IPS DF 6.9 (cell line): Measurements from ENCODE around the gene FYN.

Experiments
- DNase-seq: peaks from one replicate; pipeline ENCODE4 v3.0.0-alpha.2; 2013; ENCODE audit warnings: low read depth, low spot score
- H3K27ac ChIP-seq: one replicate; pipeline ENCODE4 v1.5.1; 2013; ENCODE audit warnings: low read length, control low read depth
- H3K27me3 ChIP-seq: 2 replicates; pipeline ENCODE4 v1.6.1; 2013; ENCODE audit warnings: mild to moderate bottlenecking, low read length; ENCODE audit not compliant: control insufficient read depth, insufficient read depth
- H3K36me3 ChIP-seq: 2 replicates; pipeline ENCODE4 v1.6.1; 2013; ENCODE audit warnings: low read length; ENCODE audit not compliant: control insufficient read depth, insufficient read depth
- H3K4me1 ChIP-seq: 2 replicates; pipeline ENCODE4 v1.6.1; 2013; ENCODE audit warnings: low read length; ENCODE audit not compliant: control insufficient read depth, insufficient read depth
- H3K4me3 ChIP-seq: 2 replicates; pipeline ENCODE4 v1.5.1; 2013; ENCODE audit warnings: mild to moderate bottlenecking, low read length
- H3K9me3 ChIP-seq: 2 replicates; pipeline ENCODE4 v1.6.1; 2013; ENCODE audit warnings: low read length, inconsistent platforms; ENCODE audit not compliant: control insufficient read depth, insufficient read depth
- WGBS: extraction: QIAGEN DNeasy Blood & Tissue Kit; methylation state at CpG from one replicate; pipeline ENCODE4 v1.1.7; 2013; ENCODE audit warnings: mixed read lengths, missing lambda C conversion rate; ENCODE audit not compliant: insufficient read length, insufficient coverage; 5-methylcytosine and 5-hydroxymethylcytosine counted together

FYN gene

DNA sequence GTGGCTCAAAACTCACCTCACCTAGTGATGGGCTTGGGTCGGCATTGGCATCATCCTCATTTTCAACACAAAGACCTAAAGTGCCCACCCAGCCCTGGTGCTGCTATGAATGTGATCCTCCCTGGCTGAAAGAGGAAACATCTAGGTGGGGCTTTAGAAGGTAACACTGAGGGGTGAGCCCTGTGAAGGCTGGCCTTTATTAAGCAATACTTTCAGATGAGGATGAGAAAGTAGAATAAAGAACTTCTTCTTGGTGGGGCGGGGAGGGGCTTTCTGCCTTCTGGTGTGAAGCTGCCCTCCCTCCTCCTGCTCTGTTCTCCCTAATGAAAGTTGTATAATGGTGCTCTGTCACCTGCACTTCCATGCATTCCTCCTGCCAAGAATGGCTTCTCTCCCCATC lies 134.6 kb downstream of the FYN start:
- Histone ChIP-seq H3K4me1 (no peaks in the 10 kb centered on the region), H3K27ac (no peak overlapping the region), H3K36me3 (no peaks in the 10 kb centered on the region), H3K27me3 (no peaks in the 10 kb centered on the region), H3K4me3 (no peak overlapping the region), H3K9me3 (no peaks in the 10 kb centered on the region)
- DNase-seq, result no peak
- WGBS, result no CpG with 5 or more reads among the region's 2 CpGs

DNA sequence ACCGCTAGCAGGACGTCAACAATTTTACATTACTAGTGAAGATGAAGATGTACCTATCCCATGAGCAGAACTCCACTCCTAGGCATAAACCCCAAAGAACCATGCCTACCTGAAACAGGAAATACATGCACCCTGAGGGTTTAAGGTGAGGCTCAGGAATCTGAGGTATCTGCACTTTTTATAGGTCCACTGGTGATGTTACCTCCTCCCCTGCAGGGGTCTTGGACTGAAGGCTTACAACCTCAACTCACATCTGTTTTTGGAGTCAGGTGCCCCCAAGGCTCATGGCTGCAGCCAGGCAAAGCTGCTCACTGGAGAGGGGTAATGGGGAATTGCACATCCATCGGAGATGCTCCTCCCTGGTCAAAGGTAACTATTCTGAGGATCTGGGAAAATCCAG lies 135.1 kb downstream of the FYN start:
- no peaks in the 10 kb centered on the region for H3K9me3 ChIP-seq
- no CpG with 5 or more reads among the region's 3 CpGs for WGBS
- H3K27ac ChIP-seq, result no peak overlapping the region
- DNase-seq, result no peak
- no peaks in the 10 kb centered on the region for H3K4me1 ChIP-seq
- H3K27me3 ChIP-seq, result no peaks in the 10 kb centered on the region
- H3K36me3 ChIP-seq, result no peaks in the 10 kb centered on the region
- no peak overlapping the region for H3K4me3 ChIP-seq

DNA sequence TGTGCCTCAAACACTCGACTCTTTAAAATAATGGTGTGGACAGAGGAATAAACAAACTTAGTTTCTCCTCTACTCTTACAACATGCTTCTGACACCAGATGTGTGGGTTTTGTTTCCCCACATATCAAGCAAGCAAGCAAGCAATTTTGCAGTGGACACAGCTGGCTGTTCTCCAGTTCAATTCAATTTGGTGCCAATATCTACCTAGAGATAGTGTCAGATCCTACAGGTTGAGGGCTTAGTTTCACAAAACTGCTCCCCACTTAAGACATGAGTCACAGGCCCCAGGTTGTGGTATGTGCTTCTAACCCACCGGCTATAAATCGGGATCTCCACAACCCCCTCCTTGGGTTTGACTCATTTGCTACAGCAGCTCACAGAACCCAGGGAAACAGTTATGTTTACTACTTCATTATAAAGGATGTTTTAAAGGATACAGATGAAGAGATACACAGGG lies 136.2 kb downstream of the FYN start:
- WGBS, result no CpG with 5 or more reads among the region's 3 CpGs
- Histone ChIP-seq H3K27ac (no peak overlapping the region), H3K36me3 (no peaks in the 10 kb centered on the region), H3K9me3 (peaks cover 2% of the 10 kb centered on the region), H3K4me3 (no peak overlapping the region), H3K27me3 (no peaks in the 10 kb centered on the region), H3K4me1 (no peaks in the 10 kb centered on the region)
- DNase-seq, result no peak

DNA sequence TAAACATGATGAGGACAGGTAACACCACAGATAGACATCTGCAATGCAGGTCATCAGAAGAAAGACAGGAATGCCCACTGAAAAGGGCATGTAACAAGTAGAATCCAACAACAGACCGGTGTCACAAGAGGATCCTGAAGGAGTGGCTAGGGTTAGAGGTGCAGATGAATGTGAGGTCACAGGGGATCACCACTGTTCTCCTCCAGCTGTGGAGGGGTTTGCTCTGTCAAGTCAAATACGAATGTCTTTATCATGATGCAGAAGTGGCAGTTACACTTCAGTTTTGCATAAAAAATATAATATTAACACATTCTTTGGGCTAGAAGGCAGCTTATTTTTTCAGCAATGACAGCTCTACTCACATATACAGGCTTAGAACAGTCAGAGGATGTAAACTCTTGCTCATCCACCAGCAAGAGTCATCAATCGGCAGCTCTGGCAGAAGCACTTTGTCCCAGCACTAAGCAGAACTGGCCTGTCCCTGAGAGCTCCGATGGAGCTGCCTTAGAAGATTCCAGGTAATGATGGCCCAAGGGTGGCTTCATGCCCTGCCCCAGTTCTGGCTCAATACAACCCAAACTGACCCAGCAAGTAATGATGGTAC lies 137.1 kb downstream of the FYN start:
- H3K9me3 ChIP-seq, result peaks cover 2% of the 10 kb centered on the region
- H3K4me3 ChIP-seq, result no peak overlapping the region
- H3K27me3 ChIP-seq, result no peaks in the 10 kb centered on the region
- no peak for DNase-seq
- H3K27ac ChIP-seq, result no peak overlapping the region
- peaks cover 5% of the 10 kb centered on the region; the same call in 1 of the 2 replicates for H3K4me1 ChIP-seq
- no CpG with 5 or more reads among the region's 4 CpGs for WGBS
- H3K36me3 ChIP-seq, result no peaks in the 10 kb centered on the region

DNA sequence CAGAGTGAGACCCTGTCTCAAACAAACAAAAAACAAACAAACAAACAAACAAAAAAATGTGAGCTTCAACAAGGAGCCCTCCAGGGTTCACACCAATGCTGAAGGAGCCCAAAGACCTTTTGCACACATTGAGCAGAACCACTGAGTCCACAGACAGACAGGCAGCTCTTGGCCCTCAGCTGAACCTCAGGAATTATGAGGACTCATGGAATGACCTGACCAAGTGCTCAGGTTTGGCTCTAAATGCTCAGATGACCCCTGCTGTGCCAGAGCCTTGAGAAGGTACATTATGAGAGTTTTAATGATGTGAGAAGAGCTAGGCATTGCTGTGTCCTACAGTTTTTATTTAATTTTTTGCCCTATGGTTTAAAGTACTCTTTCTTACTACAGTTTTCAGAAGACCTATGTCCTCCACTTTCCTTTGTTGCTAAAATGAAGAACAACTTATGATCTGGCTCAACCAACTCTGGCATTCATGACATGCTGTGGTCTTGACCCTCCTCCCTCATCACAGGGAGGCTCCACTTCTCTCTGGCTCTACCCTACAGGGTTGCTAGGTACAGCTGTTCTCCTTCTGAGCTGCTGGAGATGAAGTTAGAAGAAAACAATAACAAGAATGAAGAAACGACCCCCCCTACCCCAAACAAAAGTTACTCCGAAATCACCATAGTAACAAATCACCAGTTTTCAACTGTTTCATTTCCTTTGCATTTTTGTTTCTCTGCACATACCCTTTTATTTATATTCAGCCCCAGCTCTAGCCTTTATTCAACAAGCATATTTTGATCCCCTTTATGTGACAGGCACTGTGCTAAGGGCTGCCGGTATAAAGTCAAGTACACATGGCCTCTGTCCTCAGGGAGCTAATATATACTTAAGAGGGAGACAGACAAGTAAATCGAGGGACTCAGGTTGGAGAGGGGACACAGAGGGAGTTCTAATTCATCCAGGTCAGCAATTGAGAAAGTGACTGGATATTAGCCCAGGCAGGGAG lies 138.9 kb downstream of the FYN start:
- Histone ChIP-seq H3K4me1 (peaks cover 5% of the 10 kb centered on the region; the same call in 1 of the 2 replicates), H3K36me3 (no peaks in the 10 kb centered on the region), H3K4me3 (no peak overlapping the region), H3K27ac (no peak overlapping the region), H3K9me3 (peaks cover 2% of the 10 kb centered on the region), H3K27me3 (no peaks in the 10 kb centered on the region)
- WGBS, result no CpG with 5 or more reads among the region's 4 CpGs
- no peak for DNase-seq

DNA sequence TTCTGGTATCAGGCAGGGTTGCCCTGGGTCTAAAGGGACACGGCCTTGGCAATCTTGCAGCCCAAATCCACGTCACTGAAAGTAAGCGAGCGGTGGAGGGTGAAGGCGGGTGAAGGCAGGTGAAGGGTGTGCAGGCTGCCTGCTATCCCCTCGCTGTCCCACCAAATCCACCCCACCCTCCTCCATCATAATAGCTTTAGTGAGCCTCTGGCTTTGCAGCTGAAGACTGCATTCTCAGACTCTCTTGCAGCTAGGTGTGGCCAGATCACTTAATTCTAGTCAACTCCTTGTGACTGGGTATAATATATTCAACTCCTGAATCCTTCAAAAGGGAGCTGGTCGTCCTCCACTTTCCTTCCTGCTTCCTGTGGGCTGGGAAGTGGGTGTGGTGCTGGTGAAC lies 140.9 kb downstream of the FYN start:
- WGBS, result no CpG with 5 or more reads among the region's 7 CpGs
- H3K36me3 ChIP-seq, result no peaks in the 10 kb centered on the region
- no peak overlapping the region for H3K4me3 ChIP-seq
- H3K27me3 ChIP-seq, result no peaks in the 10 kb centered on the region
- peaks cover 5% of the 10 kb centered on the region; the same call in 1 of the 2 replicates for H3K4me1 ChIP-seq
- H3K9me3 ChIP-seq, result peaks cover 2% of the 10 kb centered on the region
- no peak overlapping the region for H3K27ac ChIP-seq
- no peak for DNase-seq

DNA sequence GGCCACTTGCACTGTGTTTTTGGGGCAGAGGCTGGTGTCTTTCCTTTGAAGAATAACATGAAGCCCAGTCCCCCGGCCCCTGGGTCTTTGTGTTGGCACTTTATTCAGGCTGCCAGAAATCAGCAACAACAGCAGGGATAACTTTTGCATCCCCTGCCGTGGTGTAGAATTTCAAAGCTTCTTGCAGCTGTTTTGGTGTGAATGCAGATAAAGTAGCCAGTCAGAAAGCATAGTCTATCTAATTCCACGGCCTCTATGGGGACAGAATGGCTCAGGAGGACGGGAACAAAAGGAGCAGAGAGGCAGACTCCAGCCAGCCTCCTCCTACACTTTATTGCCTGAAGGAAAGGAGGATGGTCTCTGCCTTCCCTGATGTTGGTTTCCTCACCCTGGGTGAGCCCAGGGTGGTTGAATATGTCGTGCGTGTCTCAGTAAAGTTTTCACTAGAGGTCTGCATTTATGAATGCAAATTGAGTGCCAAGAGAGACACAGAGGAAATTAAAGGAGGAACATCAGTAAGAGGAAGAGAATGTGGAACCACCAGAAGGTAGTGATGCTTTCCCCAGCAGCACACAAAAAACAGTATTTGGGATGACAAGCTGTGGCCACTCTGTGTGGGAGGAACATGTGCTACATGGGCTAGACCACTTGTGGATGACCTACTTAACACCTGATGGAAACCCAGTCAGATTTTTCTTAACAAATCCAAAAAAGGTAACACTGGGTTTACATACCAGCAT lies 141.6 kb downstream of the FYN start:
- Histone ChIP-seq H3K4me3 (no peak overlapping the region), H3K36me3 (no peaks in the 10 kb centered on the region), H3K4me1 (peaks cover 5% of the 10 kb centered on the region; the same call in 1 of the 2 replicates), H3K27me3 (no peaks in the 10 kb centered on the region), H3K9me3 (peaks cover 2% of the 10 kb centered on the region), H3K27ac (no peak overlapping the region)
- WGBS, result no CpG with 5 or more reads among the region's 6 CpGs
- DNase-seq, result no peak

DNA sequence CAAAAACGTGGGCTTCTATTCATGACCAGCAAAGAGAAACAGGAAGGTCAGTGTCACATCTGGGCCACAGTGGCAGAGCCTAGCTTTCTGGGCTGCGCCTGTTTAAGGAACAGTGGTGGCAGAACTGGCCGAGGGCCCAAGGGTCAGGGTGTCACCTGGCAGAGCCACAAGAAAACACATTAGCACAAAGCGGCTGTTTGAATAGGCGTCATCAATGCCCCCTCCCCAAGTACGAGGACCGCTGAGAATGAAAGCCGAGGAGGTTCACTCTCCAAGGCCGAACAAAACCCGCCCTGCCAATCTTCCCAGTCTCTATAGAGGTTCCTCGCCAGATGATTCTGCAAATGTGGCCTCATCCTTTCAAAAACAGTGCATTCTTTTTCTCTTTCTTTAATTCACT lies 142.4 kb downstream of the FYN start:
- DNase-seq, result no peak
- Histone ChIP-seq H3K4me3 (no peak overlapping the region), H3K36me3 (no peaks in the 10 kb centered on the region), H3K9me3 (peaks cover 2% of the 10 kb centered on the region), H3K27me3 (no peaks in the 10 kb centered on the region), H3K4me1 (peaks cover 5% of the 10 kb centered on the region; the same call in 1 of the 2 replicates), H3K27ac (no peak overlapping the region)
- WGBS, result no CpG with 5 or more reads among the region's 11 CpGs

DNA sequence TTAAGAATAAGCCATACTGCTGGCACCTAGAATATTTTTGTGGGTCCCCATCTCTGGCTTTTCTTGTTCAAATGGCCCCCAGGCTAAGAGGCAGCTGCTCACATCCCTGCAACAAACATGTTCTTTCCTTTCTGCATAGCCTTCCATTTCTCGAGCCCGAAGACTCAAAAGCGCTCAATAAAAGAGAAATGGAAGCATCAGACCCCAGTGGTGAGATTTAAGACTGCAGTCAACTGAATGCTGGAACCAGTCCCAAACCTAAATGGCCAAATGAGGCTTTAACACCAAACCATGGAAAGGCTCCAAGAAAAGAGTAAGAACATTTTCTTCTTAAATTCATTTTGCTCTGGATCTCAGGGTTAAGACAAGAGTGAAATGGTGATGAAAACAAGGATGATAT lies 145.4 kb downstream of the FYN start:
- no peak for DNase-seq
- no CpG with 5 or more reads among the region's 3 CpGs for WGBS
- Histone ChIP-seq H3K27ac (no peak overlapping the region), H3K9me3 (peaks cover 2% of the 10 kb centered on the region), H3K36me3 (no peaks in the 10 kb centered on the region), H3K4me1 (peaks cover 5% of the 10 kb centered on the region; the same call in 1 of the 2 replicates), H3K4me3 (no peak overlapping the region), H3K27me3 (no peaks in the 10 kb centered on the region)

DNA sequence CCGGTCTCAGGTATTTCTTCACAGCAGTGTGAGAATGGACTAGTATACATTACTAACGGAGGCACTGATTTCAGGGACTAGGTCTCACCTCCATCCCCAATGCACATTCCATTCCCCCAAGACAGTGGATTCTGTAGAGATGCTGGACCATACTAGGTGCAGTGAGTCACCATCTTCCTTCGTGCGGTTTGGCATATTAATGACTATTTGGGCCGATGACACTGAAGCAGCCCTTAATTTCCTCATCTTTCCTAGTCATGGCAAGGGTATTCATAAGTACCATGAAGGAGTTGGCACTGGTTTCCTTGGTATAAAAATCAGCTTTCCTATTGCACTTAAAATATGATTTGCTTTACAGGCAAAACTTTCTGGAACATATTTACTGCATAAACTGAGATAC lies 146.2 kb downstream of the FYN start:
- H3K27me3 ChIP-seq, result no peaks in the 10 kb centered on the region
- WGBS, result no CpG with 5 or more reads among the region's 5 CpGs

More for the DNA sequence above, 146.2 kb downstream of the FYN start:
- DNase-seq, result no peak
- Histone ChIP-seq H3K9me3 (no peaks in the 10 kb centered on the region), H3K27ac (no peak overlapping the region), H3K4me3 (no peak overlapping the region), H3K36me3 (no peaks in the 10 kb centered on the region), H3K4me1 (peaks cover 5% of the 10 kb centered on the region; the same call in 1 of the 2 replicates)
